KMS-11 (cell line): ENCODE results near the gene MCRS1.

Experiments
- H2AFZ ChIP-seq: fragments of 200-600 bp; sonication (generic); 2 replicates; pipeline ENCODE4 v1.6.1; 2016; ENCODE audit warnings: antibody characterized with exemption, mixed run types, low read depth
- H3K27ac ChIP-seq: fragments of 200-600 bp; sonication (generic); 2 replicates; pipeline ENCODE4 v1.6.1; 2016; ENCODE audit warnings: mild to moderate bottlenecking, mixed run types
- H3K27me3 ChIP-seq: fragments of 200-600 bp; sonication (generic); 2 replicates; pipeline ENCODE4 v1.6.1; 2017; ENCODE audit warnings: mild to moderate bottlenecking, low read depth, mixed run types, moderate library complexity; ENCODE audit not compliant: insufficient read depth
- H3K36me3 ChIP-seq: fragments of 200-600 bp; sonication (generic); 2 replicates; pipeline ENCODE4 v1.6.1; 2017; ENCODE audit warnings: mild to moderate bottlenecking, mixed run types; ENCODE audit not compliant: insufficient read depth
- H3K4me1 ChIP-seq: fragments of 200-600 bp; sonication (generic); 2 replicates; pipeline ENCODE4 v1.6.1; 2016; ENCODE audit warnings: mild to moderate bottlenecking, low read depth, mixed run types; ENCODE audit not compliant: poor library complexity, severe bottlenecking
- H3K4me2 ChIP-seq: fragments of 200-600 bp; sonication (generic); 2 replicates; pipeline ENCODE4 v1.7.0; 2016; ENCODE audit warnings: mild to moderate bottlenecking, mixed run types
- H3K4me3 ChIP-seq: fragments of 200-600 bp; sonication (generic); IDR thresholded peaks from 2 replicates; pipeline ENCODE4 v1.6.1; 2017; ENCODE audit warnings: low read depth, low read length, mixed read lengths; ENCODE audit not compliant: insufficient read depth
- H3K79me2 ChIP-seq: fragments of 200-600 bp; sonication (generic); 2 replicates; pipeline ENCODE4 v1.6.1; 2016; ENCODE audit warnings: low read depth, mixed run types; ENCODE audit not compliant: insufficient read depth
- H3K9ac ChIP-seq: fragments of 200-600 bp; sonication (generic); 2 replicates; pipeline ENCODE4 v1.6.1; 2016; ENCODE audit warnings: mild to moderate bottlenecking, mixed run types
- H4K20me1 ChIP-seq: fragments of 200-600 bp; sonication (generic); 2 replicates; pipeline ENCODE4 v1.6.1; 2016; ENCODE audit warnings: mild to moderate bottlenecking, mixed run types; ENCODE audit not compliant: insufficient read depth
- TF ChIP-seq, protein P1 (sequence below): fragments of 200-600 bp; sonication (generic); conservative IDR thresholded peaks from 2 replicates; pipeline ENCODE4 v1.6.1; 2017; ENCODE audit warnings: low read depth, mild to moderate bottlenecking, antibody characterized with exemption, low read length, moderate library complexity, mixed read lengths

The MCRS1 gene

DNA sequence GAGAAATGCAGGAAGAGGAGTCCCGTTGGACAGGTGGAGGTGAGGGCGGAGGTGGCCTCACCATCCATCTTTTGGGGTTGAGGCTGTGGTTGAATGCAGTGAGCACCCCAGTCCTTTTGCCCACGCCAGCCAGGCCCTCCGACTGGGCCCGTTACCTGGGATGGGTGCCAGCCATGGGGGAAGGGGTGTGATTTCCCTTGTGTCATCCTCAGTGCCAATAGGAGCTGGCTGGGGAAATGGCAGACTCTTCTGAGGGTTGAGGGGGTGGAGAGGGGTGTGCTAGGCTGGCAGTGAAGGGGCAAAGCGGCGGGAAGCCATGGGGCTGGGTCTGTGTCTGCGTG lies 19.5 kb downstream of the MCRS1 start:
- Histone ChIP-seq H3K27ac (no peak overlapping the region), H2AFZ (no peak overlapping the region), H3K27me3 (peaks cover 18% of the 10 kb centered on the region; the same call in 1 of the 2 replicates), H3K9ac (no peak overlapping the region), H3K36me3 (no peaks in the 10 kb centered on the region), H3K79me2 (no peaks in the 10 kb centered on the region), H3K4me1 (no peaks in the 10 kb centered on the region), H3K4me3 (no peak overlapping the region), H3K4me2 (no peak overlapping the region), H4K20me1 (no peaks in the 10 kb centered on the region)
- TF ChIP-seq, protein P1, sequence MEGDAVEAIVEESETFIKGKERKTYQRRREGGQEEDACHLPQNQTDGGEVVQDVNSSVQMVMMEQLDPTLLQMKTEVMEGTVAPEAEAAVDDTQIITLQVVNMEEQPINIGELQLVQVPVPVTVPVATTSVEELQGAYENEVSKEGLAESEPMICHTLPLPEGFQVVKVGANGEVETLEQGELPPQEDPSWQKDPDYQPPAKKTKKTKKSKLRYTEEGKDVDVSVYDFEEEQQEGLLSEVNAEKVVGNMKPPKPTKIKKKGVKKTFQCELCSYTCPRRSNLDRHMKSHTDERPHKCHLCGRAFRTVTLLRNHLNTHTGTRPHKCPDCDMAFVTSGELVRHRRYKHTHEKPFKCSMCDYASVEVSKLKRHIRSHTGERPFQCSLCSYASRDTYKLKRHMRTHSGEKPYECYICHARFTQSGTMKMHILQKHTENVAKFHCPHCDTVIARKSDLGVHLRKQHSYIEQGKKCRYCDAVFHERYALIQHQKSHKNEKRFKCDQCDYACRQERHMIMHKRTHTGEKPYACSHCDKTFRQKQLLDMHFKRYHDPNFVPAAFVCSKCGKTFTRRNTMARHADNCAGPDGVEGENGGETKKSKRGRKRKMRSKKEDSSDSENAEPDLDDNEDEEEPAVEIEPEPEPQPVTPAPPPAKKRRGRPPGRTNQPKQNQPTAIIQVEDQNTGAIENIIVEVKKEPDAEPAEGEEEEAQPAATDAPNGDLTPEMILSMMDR, result no peak

DNA sequence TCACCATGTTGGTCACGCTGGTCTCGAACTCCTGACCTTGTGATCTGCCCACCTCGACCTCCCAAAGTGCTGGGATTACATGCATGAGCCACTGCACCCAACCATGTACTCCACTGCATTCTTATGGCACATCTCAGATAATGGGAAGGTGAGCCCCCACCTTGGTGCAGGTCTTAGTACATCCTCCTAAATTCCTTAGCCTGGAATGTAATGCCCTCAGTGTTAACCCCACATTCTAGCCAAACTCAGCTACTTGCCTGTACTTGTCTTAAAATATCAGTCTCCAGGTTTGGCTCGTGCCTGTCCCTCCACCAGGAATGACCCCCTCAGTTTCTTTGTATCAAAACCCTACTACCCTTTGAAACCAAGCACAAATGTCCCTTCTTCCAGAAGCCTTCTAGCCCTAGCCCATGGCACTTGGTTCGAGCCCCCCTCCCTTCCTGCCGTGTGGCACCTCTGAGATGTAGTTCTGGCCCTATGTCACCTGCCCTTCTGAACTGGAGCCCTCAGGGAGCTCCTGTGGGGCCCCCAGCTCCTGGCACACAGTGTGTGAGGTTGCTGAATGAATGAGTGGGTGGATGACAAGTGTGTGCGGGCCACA lies 20.8 kb downstream of the MCRS1 start:
- no peaks in the 10 kb centered on the region for H3K4me1 ChIP-seq
- H3K36me3 ChIP-seq, result no peaks in the 10 kb centered on the region
- no peaks in the 10 kb centered on the region for H4K20me1 ChIP-seq
- H3K79me2 ChIP-seq, result no peaks in the 10 kb centered on the region
- H3K4me3 ChIP-seq, result no peak overlapping the region
- H3K9ac ChIP-seq, result no peak overlapping the region
- TF ChIP-seq, protein P1, result no peak
- peaks cover 15% of the 10 kb centered on the region; the same call in 1 of the 2 replicates for H3K27me3 ChIP-seq
- H2AFZ ChIP-seq, result no peak overlapping the region
- no peak overlapping the region for H3K27ac ChIP-seq
- no peak overlapping the region for H3K4me2 ChIP-seq

DNA sequence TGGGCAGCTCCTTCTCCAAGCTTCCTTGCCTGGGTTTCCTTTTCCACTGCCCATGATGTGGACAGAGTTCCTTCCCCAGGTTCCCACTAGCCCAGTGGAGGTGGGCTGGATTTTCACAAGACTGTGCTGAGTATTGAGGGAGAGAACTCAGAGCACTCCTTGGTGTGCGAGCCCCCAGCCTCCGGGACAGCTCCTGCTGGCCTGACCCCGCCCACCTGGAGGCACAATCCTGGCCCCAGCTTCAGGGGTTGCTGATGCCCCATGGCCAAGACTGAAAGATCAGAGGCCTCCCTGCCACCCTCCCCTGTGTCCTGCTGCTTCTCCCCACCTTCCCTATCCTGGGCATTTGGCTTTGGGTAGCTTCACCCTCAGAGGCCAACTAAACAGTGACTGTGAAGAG lies 21.5 kb downstream of the MCRS1 start:
- H3K4me3 ChIP-seq, result no peak overlapping the region
- H3K4me1 ChIP-seq, result no peaks in the 10 kb centered on the region
- no peak overlapping the region for H3K27ac ChIP-seq
- H3K9ac ChIP-seq, result no peak overlapping the region
- no peak overlapping the region for H2AFZ ChIP-seq
- H3K79me2 ChIP-seq, result no peaks in the 10 kb centered on the region
- no peaks in the 10 kb centered on the region for H4K20me1 ChIP-seq
- H3K27me3 ChIP-seq, result peaks cover 8% of the 10 kb centered on the region; the same call in 1 of the 2 replicates
- H3K36me3 ChIP-seq, result no peaks in the 10 kb centered on the region
- H3K4me2 ChIP-seq, result no peak overlapping the region
- TF ChIP-seq, protein P1, result no peak

DNA sequence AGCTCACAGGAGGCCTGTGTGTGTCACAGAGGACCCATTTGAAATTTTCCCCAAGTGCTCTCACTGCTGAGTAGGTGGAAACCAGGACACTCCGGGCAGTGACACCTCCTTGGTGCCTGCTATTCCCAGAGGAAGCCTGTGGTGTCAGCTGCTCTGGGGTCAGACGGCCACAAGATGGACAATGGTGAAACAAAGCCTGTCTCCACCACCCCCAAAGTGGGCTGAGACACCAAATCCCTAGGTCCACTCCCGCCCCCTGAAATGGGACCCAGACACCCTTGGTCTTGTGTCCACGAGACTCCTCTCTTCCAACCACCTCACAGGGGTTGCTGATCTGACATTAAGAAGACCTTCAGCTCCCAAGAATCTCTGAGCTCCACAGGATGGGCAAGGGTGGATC lies 22.1 kb downstream of the MCRS1 start:
- Histone ChIP-seq H4K20me1 (no peaks in the 10 kb centered on the region), H2AFZ (no peak overlapping the region), H3K27ac (no peak overlapping the region), H3K36me3 (no peaks in the 10 kb centered on the region), H3K9ac (no peak overlapping the region), H3K79me2 (no peaks in the 10 kb centered on the region), H3K4me2 (no peak overlapping the region), H3K27me3 (peaks cover 6% of the 10 kb centered on the region; the same call in 1 of the 2 replicates), H3K4me1 (no peaks in the 10 kb centered on the region), H3K4me3 (no peak overlapping the region)
- TF ChIP-seq, protein P1, result no peak
